ENCODE results near the gene LSAMP. TPM values are rescaled to one million over a fixed set of nuclear protein-coding genes. Genes with fewer than 3 reads are reported as not detected.

LSAMP gene
- total RNA-seq, 1 experiment from 2014 or later = 0.90 TPM

GRCh38 chr3:115890579-115890978 lies 554.7 kb downstream of the LSAMP start:
- H2BK15ac ChIP-seq (ENCODE audit: low read depth, low read length) = no peak overlapping the region
- H3K36me3 Mint-ChIP-seq (ENCODE audit: insufficient read depth in 1 of 3, low read depth in 3 of 3) = no peaks in the 10 kb centered on the region
- no peak overlapping the region for H3K4me3 Mint-ChIP-seq
- no peak overlapping the region for H3K4me2 ChIP-seq (ENCODE audit: insufficient read depth, insufficient read length, low read length)
- H3K9me3 ChIP-seq (ENCODE audit: control insufficient read depth, low read depth, low read length) = no peaks in the 10 kb centered on the region
- no peak overlapping the region for H3T11ph ChIP-seq (ENCODE audit: low read length)
- DNase-seq = no peak
- no peak overlapping the region for H3K14ac ChIP-seq (ENCODE audit: insufficient read depth, low read length)
- H3K4ac ChIP-seq (ENCODE audit: low read depth, low read length) = no peak overlapping the region
- H3K18ac ChIP-seq (ENCODE audit: insufficient read length, low read depth, low read length) = no peak overlapping the region
- no peak overlapping the region for H3K27ac ChIP-seq (ENCODE audit: insufficient read length, low read depth, low read length)
- H2AK5ac ChIP-seq (ENCODE audit: insufficient read length, low read length) = no peak overlapping the region
- H2BK5ac ChIP-seq (ENCODE audit: insufficient read length, low read length) = no peak overlapping the region
- no peaks in the 10 kb centered on the region for H3K79me2 ChIP-seq (ENCODE audit: insufficient read depth, low read length)
- H4K20me1 ChIP-seq (ENCODE audit: control insufficient read depth, insufficient read depth, insufficient read length) = no peaks in the 10 kb centered on the region
- no peak overlapping the region for H3K9ac ChIP-seq (ENCODE audit: extremely low read depth, insufficient read length, low read length)
- no peaks in the 10 kb centered on the region for H3K23me2 ChIP-seq (ENCODE audit: insufficient read length, low read depth, low read length, poor library complexity, severe bottlenecking)
- H4K8ac ChIP-seq (replicated peaks; ENCODE audit: insufficient read length, low read depth, low read length) = no peak overlapping the region
- no peaks in the 10 kb centered on the region for H3K27me3 Mint-ChIP-seq (ENCODE audit: low read depth)
- no peak for TF ChIP-seq CTCF (conservative IDR thresholded peaks at IDR 0.05)
- no peaks in the 10 kb centered on the region for H3K79me1 ChIP-seq (ENCODE audit: insufficient read depth, low read depth, low read length, poor library complexity, severe bottlenecking)
- H4K91ac ChIP-seq (ENCODE audit: insufficient read length, low read depth, low read length) = no peak overlapping the region
- no peak overlapping the region for H4K5ac ChIP-seq (ENCODE audit: insufficient read length, low read depth, low read length)
- no peak overlapping the region for H2BK120ac ChIP-seq (ENCODE audit: low read depth, low read length, poor library complexity, severe bottlenecking)
- H3K23ac ChIP-seq (ENCODE audit: insufficient read length, low read depth, low read length) = no peak overlapping the region
- H3K27ac Mint-ChIP-seq = no peak overlapping the region
- H3K27me3 ChIP-seq (ENCODE audit: insufficient read depth, low read length) = no peaks in the 10 kb centered on the region
- WGBS (ENCODE audit: extremely low coverage, insufficient read length, low lambda C conversion rate) = no CpG with 5 or more reads among the region's 2 CpGs
- H3K56ac ChIP-seq (ENCODE audit: insufficient read length, low read depth, low read length) = no peak overlapping the region
- H3K4me1 ChIP-seq (ENCODE audit: insufficient read depth, low read length) = peaks cover 3% of the 10 kb centered on the region; the same call in 1 of the 2 replicates
- peaks cover 4 to 5% of the 10 kb centered on the region in 2 experiments for H3K4me1 Mint-ChIP-seq
- H3K9me3 Mint-ChIP-seq = no peaks in the 10 kb centered on the region
- no peak overlapping the region for H2BK20ac ChIP-seq (ENCODE audit: low read depth, low read length, poor library complexity, severe bottlenecking)
- H2BK12ac ChIP-seq (ENCODE audit: insufficient read length, low read depth, low read length) = no peak overlapping the region
- no peak overlapping the region for H2AFZ ChIP-seq (ENCODE audit: low read length)
